ENCODE results near the gene FGF9. TPM values are rescaled to one million over a fixed set of nuclear protein-coding genes. Genes with fewer than 3 reads are reported as not detected.

Gene FGF9
- total RNA-seq, 1 donor from 2014 or later = 0.90 TPM

GRCh38 chr13:21683034-21683733 is 12.3 kb downstream of the FGF9 start:
- H3K9me3 Mint-ChIP-seq (ENCODE audit: unreplicated experiment) = no peaks in the 10 kb centered on the region
- no peak for DNase-seq (ENCODE audit: low spot score)
- no peaks in the 10 kb centered on the region for H3K36me3 Mint-ChIP-seq (ENCODE audit: low read depth, unreplicated experiment)
- TF ChIP-seq, protein P1, sequence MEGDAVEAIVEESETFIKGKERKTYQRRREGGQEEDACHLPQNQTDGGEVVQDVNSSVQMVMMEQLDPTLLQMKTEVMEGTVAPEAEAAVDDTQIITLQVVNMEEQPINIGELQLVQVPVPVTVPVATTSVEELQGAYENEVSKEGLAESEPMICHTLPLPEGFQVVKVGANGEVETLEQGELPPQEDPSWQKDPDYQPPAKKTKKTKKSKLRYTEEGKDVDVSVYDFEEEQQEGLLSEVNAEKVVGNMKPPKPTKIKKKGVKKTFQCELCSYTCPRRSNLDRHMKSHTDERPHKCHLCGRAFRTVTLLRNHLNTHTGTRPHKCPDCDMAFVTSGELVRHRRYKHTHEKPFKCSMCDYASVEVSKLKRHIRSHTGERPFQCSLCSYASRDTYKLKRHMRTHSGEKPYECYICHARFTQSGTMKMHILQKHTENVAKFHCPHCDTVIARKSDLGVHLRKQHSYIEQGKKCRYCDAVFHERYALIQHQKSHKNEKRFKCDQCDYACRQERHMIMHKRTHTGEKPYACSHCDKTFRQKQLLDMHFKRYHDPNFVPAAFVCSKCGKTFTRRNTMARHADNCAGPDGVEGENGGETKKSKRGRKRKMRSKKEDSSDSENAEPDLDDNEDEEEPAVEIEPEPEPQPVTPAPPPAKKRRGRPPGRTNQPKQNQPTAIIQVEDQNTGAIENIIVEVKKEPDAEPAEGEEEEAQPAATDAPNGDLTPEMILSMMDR (IDR thresholded peaks at IDR 0.05; ENCODE audit: unreplicated experiment) = no peak
- no peak overlapping the region for H3K4me3 Mint-ChIP-seq (ENCODE audit: unreplicated experiment)
- H3K27ac Mint-ChIP-seq (ENCODE audit: unreplicated experiment) = no peak overlapping the region
- H3K27me3 Mint-ChIP-seq (ENCODE audit: unreplicated experiment) = peaks cover 1% of the 10 kb centered on the region
- H3K4me1 Mint-ChIP-seq (ENCODE audit: unreplicated experiment) = no peaks in the 10 kb centered on the region

DNA sequence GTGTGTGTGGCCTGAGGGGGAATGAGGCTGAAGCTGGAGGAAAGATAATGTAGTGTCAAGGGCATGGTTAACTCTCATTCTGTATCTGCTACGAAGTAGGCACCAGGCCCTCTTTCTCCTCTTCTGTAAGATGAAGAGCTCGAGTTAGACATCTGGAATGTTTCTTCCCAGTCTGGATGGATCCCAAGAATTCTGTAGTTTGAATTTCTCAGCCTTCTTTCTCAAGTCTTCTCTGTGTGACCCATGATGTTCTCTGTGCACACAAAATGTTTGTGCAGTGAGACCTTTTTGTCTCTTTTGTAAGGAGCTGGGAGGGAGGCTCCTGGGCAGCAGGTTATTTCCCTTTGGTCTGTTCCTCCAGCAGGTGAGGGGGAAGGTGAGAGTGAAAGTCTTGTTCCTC is 13.7 kb downstream of the FGF9 start:
- Mint-ChIP-seq H3K9me3 (ENCODE audit: unreplicated experiment) (no peaks in the 10 kb centered on the region), H3K36me3 (ENCODE audit: low read depth, unreplicated experiment) (no peaks in the 10 kb centered on the region), H3K4me1 (ENCODE audit: unreplicated experiment) (no peaks in the 10 kb centered on the region), H3K4me3 (ENCODE audit: unreplicated experiment) (no peak overlapping the region), H3K27me3 (ENCODE audit: unreplicated experiment) (peaks cover 1% of the 10 kb centered on the region), H3K27ac (ENCODE audit: unreplicated experiment) (no peak overlapping the region)
- TF ChIP-seq, protein P1 (IDR thresholded peaks at IDR 0.05; ENCODE audit: unreplicated experiment) = no peak
- no peak for DNase-seq (ENCODE audit: low spot score)

DNA sequence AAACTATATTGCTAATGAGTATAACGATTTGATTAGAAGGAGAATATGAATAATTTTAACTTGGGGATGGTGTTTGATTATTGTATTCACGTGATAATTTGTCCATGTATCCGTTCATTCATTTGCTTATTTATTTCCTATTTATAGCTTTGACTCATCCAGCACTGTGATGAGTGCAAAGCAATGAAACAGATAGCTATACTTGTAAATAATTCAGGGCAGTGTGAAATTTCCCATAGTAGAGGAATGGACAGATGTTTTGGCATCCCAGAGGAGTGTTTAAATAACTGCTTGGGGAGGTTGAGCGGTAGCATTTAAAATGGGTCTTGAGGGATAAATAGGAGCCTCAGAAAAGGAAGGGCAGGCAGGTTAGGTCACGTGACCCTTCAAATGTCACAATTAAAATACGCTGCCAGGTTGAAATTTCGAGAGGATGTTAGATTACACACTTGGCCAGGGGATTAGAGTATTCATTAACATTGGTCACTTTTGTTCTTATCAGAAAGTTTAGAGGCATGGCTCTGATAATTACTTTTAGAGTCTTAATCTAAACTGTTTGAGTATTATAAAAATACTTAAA is 14.7 kb downstream of the FGF9 start:
- peaks cover 1% of the 10 kb centered on the region for H3K27me3 Mint-ChIP-seq (ENCODE audit: unreplicated experiment)
- no peak overlapping the region for H3K27ac Mint-ChIP-seq (ENCODE audit: unreplicated experiment)
- H3K36me3 Mint-ChIP-seq (ENCODE audit: low read depth, unreplicated experiment) = no peaks in the 10 kb centered on the region
- no peaks in the 10 kb centered on the region for H3K4me1 Mint-ChIP-seq (ENCODE audit: unreplicated experiment)
- TF ChIP-seq, protein P1 (IDR thresholded peaks at IDR 0.05; ENCODE audit: unreplicated experiment) = no peak
- DNase-seq (ENCODE audit: low spot score) = no peak
- no peak overlapping the region for H3K4me3 Mint-ChIP-seq (ENCODE audit: unreplicated experiment)
- H3K9me3 Mint-ChIP-seq (ENCODE audit: unreplicated experiment) = no peaks in the 10 kb centered on the region

DNA sequence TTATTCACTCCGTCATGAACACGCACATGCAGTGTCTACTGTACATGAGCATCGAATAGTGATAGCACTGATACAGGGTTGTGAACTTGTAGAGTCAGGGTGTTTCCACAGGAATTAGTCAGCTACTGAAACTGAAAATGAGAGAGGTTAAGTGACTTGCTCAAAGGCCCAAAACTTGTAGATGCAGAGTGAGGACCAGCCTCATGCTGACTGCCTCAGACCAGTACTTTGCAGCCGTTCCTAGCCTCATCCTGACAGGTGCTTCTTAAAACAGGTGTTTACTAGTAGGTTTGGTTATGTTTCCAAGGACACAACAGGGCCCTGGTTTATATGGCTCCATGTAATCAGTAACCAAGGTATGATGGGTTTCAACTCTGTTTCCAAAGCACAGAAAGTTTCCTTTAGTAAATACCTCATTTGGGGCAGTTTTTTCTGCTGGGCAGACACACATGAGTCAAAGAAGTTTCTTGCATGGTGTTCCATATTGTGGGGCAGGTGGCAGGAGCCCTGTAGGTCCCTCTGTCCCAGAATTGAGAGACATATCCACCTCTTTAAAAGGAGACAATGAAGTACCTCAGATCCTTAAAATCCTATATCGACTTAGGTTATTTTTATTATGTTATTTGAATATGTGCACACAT is 16.0 kb downstream of the FGF9 start:
- Mint-ChIP-seq H3K4me1 (ENCODE audit: unreplicated experiment) (no peaks in the 10 kb centered on the region), H3K36me3 (ENCODE audit: low read depth, unreplicated experiment) (no peaks in the 10 kb centered on the region), H3K4me3 (ENCODE audit: unreplicated experiment) (no peak overlapping the region), H3K9me3 (ENCODE audit: unreplicated experiment) (no peaks in the 10 kb centered on the region), H3K27ac (ENCODE audit: unreplicated experiment) (no peak overlapping the region), H3K27me3 (ENCODE audit: unreplicated experiment) (peaks cover 1% of the 10 kb centered on the region)
- TF ChIP-seq, protein P1 (IDR thresholded peaks at IDR 0.05; ENCODE audit: unreplicated experiment) = no peak
- DNase-seq (ENCODE audit: low spot score) = no peak

DNA sequence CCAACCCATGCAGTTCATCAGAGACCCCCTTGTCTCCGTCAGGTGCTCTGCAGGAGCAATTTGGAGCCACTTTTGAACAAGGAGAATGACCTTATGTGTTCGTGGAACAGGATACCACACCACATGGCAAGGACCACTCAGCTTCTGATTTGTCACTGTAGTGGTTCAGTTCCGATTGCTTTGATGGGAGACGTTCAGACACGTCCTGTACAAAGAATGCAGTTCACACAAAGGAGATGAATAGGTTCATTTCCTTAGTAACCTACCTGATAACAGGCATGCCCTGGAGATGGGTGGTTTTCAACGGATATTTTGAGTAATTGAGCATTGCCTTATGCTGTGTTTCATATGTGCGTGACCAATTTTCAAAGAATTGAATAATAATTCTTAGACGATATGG is 17.2 kb downstream of the FGF9 start:
- Mint-ChIP-seq H3K27ac (ENCODE audit: unreplicated experiment) (no peak overlapping the region), H3K36me3 (ENCODE audit: low read depth, unreplicated experiment) (no peaks in the 10 kb centered on the region), H3K4me3 (ENCODE audit: unreplicated experiment) (no peak overlapping the region), H3K4me1 (ENCODE audit: unreplicated experiment) (no peaks in the 10 kb centered on the region), H3K27me3 (ENCODE audit: unreplicated experiment) (peaks cover 1% of the 10 kb centered on the region), H3K9me3 (ENCODE audit: unreplicated experiment) (no peaks in the 10 kb centered on the region)
- TF ChIP-seq, protein P1 (IDR thresholded peaks at IDR 0.05; ENCODE audit: unreplicated experiment) = no peak
- no peak for DNase-seq (ENCODE audit: low spot score)
